Measurements from ENCODE around the gene PBXIP1. TPM values are rescaled to one million over a fixed set of nuclear protein-coding genes. Genes with fewer than 3 reads are reported as not detected.
A peak's percentile ranks its signal among the peaks of the same experiment; 100 is the strongest.

Gene PBXIP1
- total and polyA plus RNA-seq, 2 of the 13 experiments (the other 11 are each of a cell fraction or from before 2014, with no cell fraction given), result 16.3 to 31.9 TPM

GRCh38 chr1:155000726-155001424 is 45.0 kb upstream of the PBXIP1 start (continued):
- TF ChIP-seq ZHX1 (CRISPR knock-in tag; IDR thresholded peaks at IDR 0.05; ENCODE audit: low read depth), result no peak; the same call in 1 of the 2 replicates
- peak; percentile 58; the same call in 1 of the 2 replicates for TF ChIP-seq FOSL1 (CRISPR knock-in tag; IDR thresholded peaks at IDR 0.05; ENCODE audit: borderline replicate concordance)
- peak; percentile 82; the same call in 1 of the 2 replicates for TF ChIP-seq CSRNP1 (CRISPR knock-in tag; IDR thresholded peaks at IDR 0.05)
- no peak for TF ChIP-seq ZNF333 (CRISPR knock-in tag; IDR thresholded peaks at IDR 0.05; ENCODE audit: borderline replicate concordance)
- peak; percentile 99 for TF ChIP-seq HIVEP1 (CRISPR knock-in tag; IDR thresholded peaks at IDR 0.05)
- peak; percentile 54 for TF ChIP-seq ZNF883 (CRISPR knock-in tag; IDR thresholded peaks at IDR 0.05; ENCODE audit: not compliant biosample characterization)
- peak; percentile 98 for TF ChIP-seq PATZ1 (CRISPR knock-in tag; IDR thresholded peaks at IDR 0.05)
- no peak for TF ChIP-seq EZH2 (conservative IDR thresholded peaks at IDR 0.05; ENCODE audit: low read depth, low read length)
- peak; percentile 70; the same call in 1 of the 2 replicates for TF ChIP-seq KDM3A (CRISPR knock-in tag; IDR thresholded peaks at IDR 0.05; ENCODE audit: low read depth)
- TF ChIP-seq ZFX (CRISPR knock-in tag; IDR thresholded peaks at IDR 0.05; ENCODE audit: low read depth), result peak; percentile 79
- peak; percentile 69 for TF ChIP-seq SKIL (CRISPR knock-in tag; IDR thresholded peaks at IDR 0.05; ENCODE audit: borderline replicate concordance)
- TF ChIP-seq BCL6 (CRISPR knock-in tag; IDR thresholded peaks at IDR 0.05), result peak; percentile 54
- TF ChIP-seq SIN3A (IDR thresholded peaks at IDR 0.05; ENCODE audit: borderline replicate concordance, low read depth, low read length), result peak; percentile 79
- TF ChIP-seq RBM22 (optimal IDR thresholded peaks at IDR 0.05; ENCODE audit: low read length), result no peak
- 0 out of 2 replicates have a peak, but pooled peaks have one; percentile 41 for TF ChIP-seq TSC22D2 (CRISPR knock-in tag; IDR thresholded peaks at IDR 0.05; ENCODE audit: borderline replicate concordance)
- TF ChIP-seq ZNF639 (CRISPR knock-in tag; conservative IDR thresholded peaks at IDR 0.05), result peak; percentile 64; the same call in 1 of the 2 replicates
- no peak for TF ChIP-seq ZFP36L2 (CRISPR knock-in tag; IDR thresholded peaks at IDR 0.05)
- peak; percentile 36; the same call in 1 of the 2 replicates for TF ChIP-seq ZNF274 (CRISPR knock-in tag; IDR thresholded peaks at IDR 0.05)
- TF ChIP-seq CENPX (CRISPR knock-in tag; IDR thresholded peaks at IDR 0.05), result no peak
